GM13977 (cell line): ENCODE results near the gene HNF4A.

ENCODE experiments used
- DNase-seq: peaks from one replicate; pipeline ENCODE4 v3.0.0; 2012; ENCODE audit warnings: low spot score
- in situ Hi-C: fragments of 300-500 bp; cut with MboI; formaldehyde crosslinking; loops from one replicate; pipeline ENCODE4 v1.12.0; 2022; ENCODE audit warnings: low sequenced_read_pairs, low pct_unique_long_range_greater_than_20kb, mixed read lengths, inconsistent platforms; ENCODE audit not compliant: unreplicated experiment
- TF ChIP-seq, protein P1 (sequence below): IDR thresholded peaks from 2 replicates; pipeline ENCODE4 v1.5.1; 2012; ENCODE audit warnings: mild to moderate bottlenecking, control low read depth; ENCODE audit not compliant: insufficient read depth; ENCODE audit errors: extremely low read depth, missing control alignments

HNF4A gene

DNA sequence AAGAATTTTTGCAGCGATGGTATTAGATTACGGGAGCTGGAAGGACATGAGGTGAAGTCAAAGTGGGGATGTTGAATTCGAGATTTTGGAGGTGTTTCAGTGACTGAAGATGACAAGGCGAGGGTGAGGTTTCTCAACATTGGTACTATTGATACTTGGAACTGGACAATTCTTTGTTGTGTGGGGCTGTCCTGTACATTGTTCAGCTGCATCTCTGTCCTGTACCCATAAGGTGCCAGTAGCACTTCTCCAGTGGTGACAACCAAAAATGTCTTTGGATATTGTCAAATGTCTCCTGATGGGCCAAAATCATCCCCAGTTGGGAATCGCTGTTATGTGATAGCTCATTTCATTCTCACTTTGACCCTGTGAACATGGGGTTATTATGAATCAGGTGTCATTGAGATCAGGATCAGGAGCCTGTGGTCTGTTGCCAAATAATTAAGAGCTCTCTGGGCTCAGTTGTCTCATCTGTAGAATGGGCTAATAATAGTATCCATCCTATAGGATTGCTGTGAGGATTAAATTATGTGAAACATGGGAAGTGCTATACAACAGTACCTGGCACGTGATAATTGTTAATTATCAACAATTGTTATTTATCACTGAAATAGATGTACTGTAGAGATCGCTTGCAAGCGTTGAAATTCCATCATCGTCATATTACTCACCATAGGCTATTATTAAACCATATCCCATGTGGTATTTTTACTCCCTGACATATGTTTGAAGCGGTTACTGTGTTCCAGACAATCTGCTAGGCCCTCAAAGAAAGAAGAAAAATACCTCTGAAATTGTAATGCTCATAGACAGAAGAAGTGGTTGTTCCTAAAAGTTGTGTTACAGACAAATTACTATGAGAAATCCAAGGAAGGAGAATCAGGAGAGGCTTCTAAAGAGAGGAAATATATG is 71.6 kb downstream of the HNF4A start:
- in situ Hi-C loops: no loop called here
- TF ChIP-seq, protein P1, sequence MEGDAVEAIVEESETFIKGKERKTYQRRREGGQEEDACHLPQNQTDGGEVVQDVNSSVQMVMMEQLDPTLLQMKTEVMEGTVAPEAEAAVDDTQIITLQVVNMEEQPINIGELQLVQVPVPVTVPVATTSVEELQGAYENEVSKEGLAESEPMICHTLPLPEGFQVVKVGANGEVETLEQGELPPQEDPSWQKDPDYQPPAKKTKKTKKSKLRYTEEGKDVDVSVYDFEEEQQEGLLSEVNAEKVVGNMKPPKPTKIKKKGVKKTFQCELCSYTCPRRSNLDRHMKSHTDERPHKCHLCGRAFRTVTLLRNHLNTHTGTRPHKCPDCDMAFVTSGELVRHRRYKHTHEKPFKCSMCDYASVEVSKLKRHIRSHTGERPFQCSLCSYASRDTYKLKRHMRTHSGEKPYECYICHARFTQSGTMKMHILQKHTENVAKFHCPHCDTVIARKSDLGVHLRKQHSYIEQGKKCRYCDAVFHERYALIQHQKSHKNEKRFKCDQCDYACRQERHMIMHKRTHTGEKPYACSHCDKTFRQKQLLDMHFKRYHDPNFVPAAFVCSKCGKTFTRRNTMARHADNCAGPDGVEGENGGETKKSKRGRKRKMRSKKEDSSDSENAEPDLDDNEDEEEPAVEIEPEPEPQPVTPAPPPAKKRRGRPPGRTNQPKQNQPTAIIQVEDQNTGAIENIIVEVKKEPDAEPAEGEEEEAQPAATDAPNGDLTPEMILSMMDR: no peak
- DNase-seq: no peak

DNA sequence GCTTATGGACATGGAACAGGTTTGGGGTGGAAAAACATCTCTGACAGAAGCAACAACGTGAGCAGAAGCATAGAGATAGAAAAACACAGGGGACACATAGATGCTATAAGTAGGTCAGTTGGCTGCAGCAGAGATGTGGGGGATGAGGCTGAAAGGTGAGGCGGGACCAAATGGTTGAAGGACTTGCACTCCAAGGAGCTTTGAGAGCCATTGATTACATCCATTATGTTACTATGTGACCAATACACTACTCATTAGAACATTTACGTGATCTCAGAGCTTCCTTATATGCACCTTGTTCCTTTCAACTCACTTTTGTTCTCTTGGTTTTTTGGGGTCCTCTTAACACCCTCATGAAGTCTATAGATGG is 72.3 kb downstream of the HNF4A start:
- DNase-seq: no peak
- TF ChIP-seq, protein P1: no peak
- in situ Hi-C loops: no loop called here

DNA sequence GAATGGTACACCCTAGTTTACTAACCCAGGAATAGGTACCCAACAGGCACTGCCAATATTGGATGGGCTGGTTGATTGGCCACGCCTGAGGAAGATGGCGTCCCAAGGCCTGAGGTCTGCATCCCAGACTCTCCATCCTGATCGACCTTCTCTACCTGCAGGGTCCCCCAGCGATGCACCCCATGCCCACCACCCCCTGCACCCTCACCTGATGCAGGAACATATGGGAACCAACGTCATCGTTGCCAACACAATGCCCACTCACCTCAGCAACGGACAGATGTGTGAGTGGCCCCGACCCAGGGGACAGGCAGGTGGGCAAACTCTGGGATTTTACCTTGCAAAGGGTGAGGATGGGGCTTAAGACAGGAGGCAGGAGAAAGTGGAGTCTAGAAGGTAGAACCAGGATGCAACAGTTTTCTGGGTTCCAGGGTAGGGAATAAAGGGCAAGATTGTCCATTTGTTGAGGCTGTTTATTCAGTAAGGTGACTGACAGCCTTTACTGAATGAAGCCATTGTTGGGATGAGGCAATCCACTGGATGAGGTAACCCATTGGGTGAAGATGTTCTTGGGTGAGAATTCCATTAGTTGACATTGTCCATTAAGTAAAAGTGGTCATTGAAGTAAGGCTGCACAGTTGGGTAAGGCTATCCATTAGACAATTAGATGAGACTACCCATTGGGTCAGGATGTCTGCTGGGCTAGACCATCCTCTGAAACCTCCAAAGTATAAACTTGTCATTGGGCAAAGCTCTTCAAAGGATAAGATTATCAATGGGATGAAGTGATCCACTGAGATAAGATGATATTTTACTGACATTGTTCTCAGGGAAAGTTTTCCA is 72.9 kb downstream of the HNF4A start:
- DNase-seq: no peak
- in situ Hi-C loops: no loop called here
- TF ChIP-seq, protein P1: no peak

DNA sequence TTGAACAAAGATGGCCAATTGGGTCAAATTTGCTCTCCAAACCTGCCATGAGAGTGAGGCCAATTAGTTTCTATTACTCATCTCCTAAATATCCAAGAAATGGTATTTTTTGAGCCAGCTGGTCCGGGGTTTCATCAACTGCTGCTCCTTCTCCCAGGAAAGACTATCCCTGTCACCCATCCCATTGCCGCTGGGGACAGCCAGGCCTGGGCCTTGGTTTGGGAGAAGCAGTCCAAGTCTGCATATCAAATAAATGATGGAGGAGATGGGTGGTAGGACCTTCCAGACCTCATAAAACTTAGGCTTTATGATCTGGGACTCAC is 73.5 kb downstream of the HNF4A start:
- in situ Hi-C loops: no loop called here
- no peak for DNase-seq
- TF ChIP-seq, protein P1: no peak

DNA sequence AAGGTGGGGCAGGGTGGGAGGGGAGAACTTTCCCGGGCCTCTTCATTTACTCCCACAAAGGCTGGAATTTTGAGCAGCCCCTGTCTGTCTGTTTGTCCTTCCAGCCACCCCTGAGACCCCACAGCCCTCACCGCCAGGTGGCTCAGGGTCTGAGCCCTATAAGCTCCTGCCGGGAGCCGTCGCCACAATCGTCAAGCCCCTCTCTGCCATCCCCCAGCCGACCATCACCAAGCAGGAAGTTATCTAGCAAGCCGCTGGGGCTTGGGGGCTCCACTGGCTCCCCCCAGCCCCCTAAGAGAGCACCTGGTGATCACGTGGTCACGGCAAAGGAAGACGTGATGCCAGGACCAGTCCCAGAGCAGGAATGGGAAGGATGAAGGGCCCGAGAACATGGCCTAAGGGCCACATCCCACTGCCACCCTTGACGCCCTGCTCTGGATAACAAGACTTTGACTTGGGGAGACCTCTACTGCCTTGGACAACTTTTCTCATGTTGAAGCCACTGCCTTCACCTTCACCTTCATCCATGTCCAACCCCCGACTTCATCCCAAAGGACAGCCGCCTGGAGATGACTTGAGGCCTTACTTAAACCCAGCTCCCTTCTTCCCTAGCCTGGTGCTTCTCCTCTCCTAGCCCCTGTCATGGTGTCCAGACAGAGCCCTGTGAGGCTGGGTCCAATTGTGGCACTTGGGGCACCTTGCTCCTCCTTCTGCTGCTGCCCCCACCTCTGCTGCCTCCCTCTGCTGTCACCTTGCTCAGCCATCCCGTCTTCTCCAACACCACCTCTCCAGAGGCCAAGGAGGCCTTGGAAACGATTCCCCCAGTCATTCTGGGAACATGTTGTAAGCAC is 74.1 kb downstream of the HNF4A start:
- in situ Hi-C loops: no loop called here
- TF ChIP-seq, protein P1: no peak

DNA sequence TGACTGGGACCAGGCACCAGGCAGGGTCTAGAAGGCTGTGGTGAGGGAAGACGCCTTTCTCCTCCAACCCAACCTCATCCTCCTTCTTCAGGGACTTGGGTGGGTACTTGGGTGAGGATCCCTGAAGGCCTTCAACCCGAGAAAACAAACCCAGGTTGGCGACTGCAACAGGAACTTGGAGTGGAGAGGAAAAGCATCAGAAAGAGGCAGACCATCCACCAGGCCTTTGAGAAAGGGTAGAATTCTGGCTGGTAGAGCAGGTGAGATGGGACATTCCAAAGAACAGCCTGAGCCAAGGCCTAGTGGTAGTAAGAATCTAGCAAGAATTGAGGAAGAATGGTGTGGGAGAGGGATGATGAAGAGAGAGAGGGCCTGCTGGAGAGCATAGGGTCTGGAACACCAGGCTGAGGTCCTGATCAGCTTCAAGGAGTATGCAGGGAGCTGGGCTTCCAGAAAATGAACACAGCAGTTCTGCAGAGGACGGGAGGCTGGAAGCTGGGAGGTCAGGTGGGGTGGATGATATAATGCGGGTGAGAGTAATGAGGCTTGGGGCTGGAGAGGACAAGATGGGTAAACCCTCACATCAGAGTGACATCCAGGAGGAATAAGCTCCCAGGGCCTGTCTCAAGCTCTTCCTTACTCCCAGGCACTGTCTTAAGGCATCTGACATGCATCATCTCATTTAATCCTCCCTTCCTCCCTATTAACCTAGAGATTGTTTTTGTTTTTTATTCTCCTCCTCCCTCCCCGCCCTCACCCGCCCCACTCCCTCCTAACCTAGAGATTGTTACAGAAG is 75.0 kb downstream of the HNF4A start:
- DNase-seq: no peak
- in situ Hi-C loops: no loop called here
- TF ChIP-seq, protein P1: no peak

More for the DNA sequence above, 74.1 kb downstream of the HNF4A start:
- no peak for DNase-seq
